HFF-Myc (cell line): ENCODE results near the gene SYT7.

Source experiments
- DNase-seq: peaks from one replicate; pipeline ENCODE4 v3.0.0-alpha.2; 2011; ENCODE audit warnings: low read depth; ENCODE audit errors: extremely low read depth
- H3K4me3 ChIP-seq: replicated peaks from 2 replicates; pipeline ENCODE4 v1.5.1; 2011; ENCODE audit warnings: low read depth, mild to moderate bottlenecking, control low read depth, low read length
- TF ChIP-seq, protein P1 (sequence below): IDR thresholded peaks from 2 replicates; pipeline ENCODE4 v1.5.1; 2012; ENCODE audit warnings: mild to moderate bottlenecking, low read depth, low read length, control low read depth; ENCODE audit errors: missing control alignments

Gene SYT7

DNA sequence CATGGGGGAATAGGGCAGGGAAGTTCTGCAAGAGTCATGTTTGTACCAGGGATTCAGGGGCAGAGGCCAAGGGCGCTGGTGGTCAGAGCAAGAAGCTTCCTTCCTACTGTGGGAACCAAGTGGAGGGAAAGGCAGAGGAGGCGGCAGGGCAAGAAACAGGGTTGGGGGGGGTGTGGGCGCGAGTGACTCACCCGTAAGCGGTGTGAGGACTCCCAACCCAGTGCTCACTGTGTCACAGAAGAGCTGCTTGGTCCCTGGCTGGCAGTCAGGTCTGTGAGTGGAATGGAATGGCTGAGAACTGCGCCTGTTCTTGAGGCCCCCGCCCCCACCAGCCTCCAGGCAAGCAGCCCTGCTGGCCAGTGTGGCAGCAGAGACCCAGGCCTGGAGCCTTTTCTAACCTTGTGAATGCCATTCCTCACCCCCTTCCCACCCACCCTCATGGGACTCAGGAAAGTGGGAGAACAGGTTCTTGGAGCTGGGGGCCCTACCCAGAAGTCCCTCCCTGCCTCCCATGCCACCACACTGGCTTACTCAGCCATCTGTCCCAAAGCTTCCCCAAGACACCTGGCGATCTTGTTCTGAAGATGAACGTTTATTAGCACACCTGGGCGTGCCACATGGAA lies 67.6 kb downstream of the SYT7 start:
- no peak for DNase-seq
- H3K4me3 ChIP-seq: no peak overlapping the region
- TF ChIP-seq, protein P1, sequence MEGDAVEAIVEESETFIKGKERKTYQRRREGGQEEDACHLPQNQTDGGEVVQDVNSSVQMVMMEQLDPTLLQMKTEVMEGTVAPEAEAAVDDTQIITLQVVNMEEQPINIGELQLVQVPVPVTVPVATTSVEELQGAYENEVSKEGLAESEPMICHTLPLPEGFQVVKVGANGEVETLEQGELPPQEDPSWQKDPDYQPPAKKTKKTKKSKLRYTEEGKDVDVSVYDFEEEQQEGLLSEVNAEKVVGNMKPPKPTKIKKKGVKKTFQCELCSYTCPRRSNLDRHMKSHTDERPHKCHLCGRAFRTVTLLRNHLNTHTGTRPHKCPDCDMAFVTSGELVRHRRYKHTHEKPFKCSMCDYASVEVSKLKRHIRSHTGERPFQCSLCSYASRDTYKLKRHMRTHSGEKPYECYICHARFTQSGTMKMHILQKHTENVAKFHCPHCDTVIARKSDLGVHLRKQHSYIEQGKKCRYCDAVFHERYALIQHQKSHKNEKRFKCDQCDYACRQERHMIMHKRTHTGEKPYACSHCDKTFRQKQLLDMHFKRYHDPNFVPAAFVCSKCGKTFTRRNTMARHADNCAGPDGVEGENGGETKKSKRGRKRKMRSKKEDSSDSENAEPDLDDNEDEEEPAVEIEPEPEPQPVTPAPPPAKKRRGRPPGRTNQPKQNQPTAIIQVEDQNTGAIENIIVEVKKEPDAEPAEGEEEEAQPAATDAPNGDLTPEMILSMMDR: no peak

DNA sequence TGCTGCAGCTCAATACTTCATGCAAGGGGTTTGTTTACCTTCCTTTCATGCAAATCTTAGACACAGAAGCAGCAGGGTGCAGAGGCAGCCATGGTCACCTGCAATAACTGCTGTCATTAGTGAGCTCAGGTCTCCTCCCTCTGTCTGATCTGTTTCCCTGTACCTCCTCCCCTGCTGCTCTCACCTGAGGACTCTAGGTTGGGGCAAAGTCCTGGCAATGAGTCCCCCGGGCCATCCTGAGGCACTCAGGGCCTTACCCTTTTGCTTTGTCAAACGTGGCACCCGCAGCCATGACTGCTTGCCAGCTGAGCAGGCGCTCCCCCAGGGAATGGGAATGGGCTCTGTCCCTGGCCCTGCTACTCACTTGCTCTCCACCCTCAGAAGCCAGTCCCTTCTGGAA lies 68.4 kb downstream of the SYT7 start:
- TF ChIP-seq, protein P1: no peak
- DNase-seq: no peak
- no peak overlapping the region for H3K4me3 ChIP-seq

DNA sequence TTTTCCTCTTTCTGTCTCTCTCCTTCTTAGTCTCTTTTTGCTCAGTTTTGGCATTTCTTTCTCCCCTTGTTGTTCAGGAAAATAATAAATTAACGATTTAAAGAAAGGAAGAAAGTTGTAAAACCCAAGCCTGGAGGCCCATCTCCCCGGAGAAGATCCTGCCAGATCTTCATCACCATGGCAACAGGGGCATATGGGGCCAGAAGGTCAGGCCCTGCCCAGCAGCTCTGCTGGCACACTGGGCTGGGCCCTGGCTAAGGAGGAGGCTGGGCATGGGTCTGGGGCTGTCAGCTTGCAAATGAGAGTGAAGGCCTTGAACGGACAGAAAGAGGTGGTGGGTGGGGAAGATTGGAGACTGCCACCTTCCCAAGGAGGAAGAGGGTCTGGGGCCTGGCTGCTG lies 69.5 kb downstream of the SYT7 start:
- no peak overlapping the region for H3K4me3 ChIP-seq
- TF ChIP-seq, protein P1: no peak
- no peak for DNase-seq

DNA sequence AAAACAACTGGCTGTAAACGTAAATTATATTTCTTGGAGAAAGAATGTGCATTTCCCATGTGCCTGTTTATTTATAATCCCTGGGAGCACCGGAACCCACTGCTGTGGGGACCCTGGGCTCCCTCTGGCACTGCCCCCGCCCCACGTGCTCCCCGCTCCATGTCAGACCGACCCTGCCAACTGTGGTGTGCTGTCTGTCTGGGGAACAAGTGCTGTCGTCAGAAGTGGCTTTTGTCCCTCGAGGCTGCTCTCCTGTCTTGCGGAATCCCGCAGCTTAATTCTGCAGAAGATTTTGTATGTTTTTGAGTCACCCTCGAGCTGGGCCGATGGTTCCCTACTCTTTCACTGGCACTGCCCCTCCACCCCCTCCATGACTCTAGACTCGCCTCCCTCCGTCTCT lies 69.9 kb downstream of the SYT7 start:
- no peak overlapping the region for H3K4me3 ChIP-seq
- TF ChIP-seq, protein P1: no peak
- DNase-seq: no peak

DNA sequence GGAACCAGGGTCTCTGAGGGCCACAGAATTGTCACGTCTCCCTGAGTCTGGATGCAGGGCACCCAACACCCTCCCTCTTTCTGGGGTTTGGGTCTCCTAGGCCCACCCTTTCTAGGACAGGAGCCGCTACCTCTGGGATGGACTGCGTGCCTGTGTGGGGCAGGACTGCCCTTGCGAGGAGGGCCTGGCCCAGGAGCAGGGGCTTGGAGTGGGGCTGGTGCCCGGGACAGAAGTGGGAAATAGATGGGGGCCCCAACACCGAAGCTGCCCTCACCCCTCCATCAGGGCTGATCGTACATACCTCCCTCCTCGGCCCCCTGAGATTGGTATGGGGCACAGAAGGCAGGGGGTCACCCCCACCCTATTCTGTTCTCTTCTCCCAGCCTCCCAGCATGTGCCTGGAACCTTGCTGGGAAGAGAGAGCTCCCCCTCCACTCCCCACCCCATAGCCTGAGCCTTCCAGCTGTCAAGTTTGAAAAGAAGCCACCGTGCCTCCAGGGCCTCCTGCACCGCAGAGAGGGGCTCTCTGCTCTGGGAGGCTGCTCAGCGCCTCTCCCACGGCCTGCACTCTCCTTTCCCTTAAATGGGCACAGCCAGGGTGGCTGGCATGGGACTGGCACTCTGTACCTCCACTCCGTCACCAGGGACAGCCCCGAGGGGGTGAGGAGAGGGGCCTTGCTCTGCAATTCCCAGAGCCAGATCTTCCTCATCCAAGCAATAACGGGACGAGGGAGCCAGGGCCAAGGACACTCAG lies 70.5 kb downstream of the SYT7 start:
- no peak overlapping the region for H3K4me3 ChIP-seq
- TF ChIP-seq, protein P1: no peak
- DNase-seq: no peak

DNA sequence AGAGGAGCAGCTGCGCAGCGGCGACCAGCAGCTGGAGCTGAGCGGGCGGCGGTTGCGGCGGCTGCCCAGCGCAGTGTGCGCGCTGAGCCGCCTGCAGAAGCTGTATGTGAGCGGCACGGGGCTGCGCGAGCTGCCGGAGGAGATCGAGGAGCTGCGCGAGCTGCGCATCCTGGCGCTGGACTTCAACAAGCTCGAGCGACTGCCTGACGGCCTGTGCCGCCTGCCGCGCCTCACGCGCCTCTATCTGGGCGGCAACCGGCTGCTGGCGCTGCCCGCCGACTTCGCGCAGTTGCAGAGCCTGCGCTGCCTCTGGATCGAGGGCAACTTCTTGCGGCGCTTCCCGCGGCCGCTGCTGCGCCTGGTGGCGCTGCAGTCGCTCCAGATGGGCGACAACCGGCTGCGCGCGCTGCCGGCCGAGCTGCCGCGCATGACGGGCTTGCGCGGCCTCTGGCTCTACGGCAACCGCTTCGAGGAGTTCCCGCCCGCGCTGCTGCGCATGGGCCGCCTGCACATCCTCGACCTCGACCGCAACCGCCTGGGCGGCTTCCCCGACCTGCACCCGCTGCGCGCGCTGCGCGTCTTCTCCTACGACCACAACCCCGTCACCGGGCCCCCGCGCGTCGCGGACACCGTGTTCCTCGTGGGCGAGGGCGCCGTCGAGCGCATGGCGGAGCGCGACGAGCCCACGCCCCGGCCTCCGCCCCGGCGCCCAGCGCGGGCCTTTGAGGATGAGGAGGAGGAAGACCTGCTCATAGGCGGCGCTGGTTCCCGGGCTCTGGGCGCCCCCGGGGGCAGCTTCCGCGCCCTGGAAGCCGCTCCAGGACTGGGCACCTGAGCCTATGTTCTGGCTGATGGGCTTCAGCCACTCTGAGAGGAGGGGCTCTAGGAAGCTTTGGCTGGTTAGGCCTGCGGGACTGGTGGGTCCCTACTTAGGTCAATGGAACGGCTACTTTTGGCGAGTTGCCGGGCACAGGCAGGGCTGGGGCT lies 71.5 kb downstream of the SYT7 start:
- TF ChIP-seq, protein P1: peak; percentile 32
- H3K4me3 ChIP-seq: no peak overlapping the region

More for the DNA sequence above, 71.5 kb downstream of the SYT7 start:
- DNase-seq: peak; percentile 33
